Liver (tissue), 9 donors: ENCODE measurements around the gene CACNA1D. TPM values are rescaled to one million over a fixed set of nuclear protein-coding genes. Genes with fewer than 3 reads are reported as not detected.

Experiments
- DNase-seq: peaks from one replicate; pipeline ENCODE4 v3.0.0-alpha.2; 2017; ENCODE audit warnings: low spot score
- H3K27ac ChIP-seq, 2 donors: one replicate each; pipeline ENCODE4 v1.7.0; 2013; ENCODE audit warnings: inconsistent platforms in 2 of 2, low read length in 2 of 2, control low read depth in 1 of 2, low read depth in 1 of 2, mild to moderate bottlenecking in 1 of 2
- H3K27me3 ChIP-seq, 4 donors: one replicate each; pipeline versions ENCODE4 v1.6.1 to v1.7.0; 2013; ENCODE audit warnings: low read length in 3 of 4, inconsistent platforms in 1 of 4, mild to moderate bottlenecking in 1 of 4, moderate library complexity in 1 of 4; ENCODE audit not compliant: control insufficient read depth in 4 of 4, insufficient read depth in 4 of 4
- H3K36me3 ChIP-seq, 4 donors: one replicate each; pipeline versions ENCODE4 v1.6.1 to v1.7.0; 2013; ENCODE audit warnings: low read length in 3 of 4, mild to moderate bottlenecking in 3 of 4, low read depth in 1 of 4, moderate library complexity in 1 of 4; ENCODE audit not compliant: control insufficient read depth in 4 of 4, insufficient read depth in 3 of 4
- H3K4me1 ChIP-seq, 4 donors: one replicate each; pipeline versions ENCODE4 v1.6.1 to v1.7.0; 2013; ENCODE audit warnings: low read length in 3 of 4, mild to moderate bottlenecking in 3 of 4, moderate library complexity in 1 of 4; ENCODE audit not compliant: control insufficient read depth in 4 of 4, insufficient read depth in 4 of 4
- H3K4me3 ChIP-seq, 3 donors: one replicate each; pipeline versions ENCODE4 v1.6.1 to v1.7.0; 2013; ENCODE audit warnings: low read length in 3 of 3, control low read depth in 1 of 3, low read depth in 1 of 3, mild to moderate bottlenecking in 1 of 3
- H3K9ac ChIP-seq, 2 donors: one replicate each; pipeline ENCODE4 v1.7.0; 2013; ENCODE audit warnings: low read length in 2 of 2, mild to moderate bottlenecking in 2 of 2, moderate library complexity in 2 of 2, control low read depth in 1 of 2, low read depth in 1 of 2
- H3K9me3 ChIP-seq, 4 donors: one replicate each; pipeline versions ENCODE4 v1.6.1 to v1.7.0; 2013; ENCODE audit warnings: low read length in 3 of 4; ENCODE audit not compliant: control insufficient read depth in 4 of 4
- ATF3 ChIP-seq: IDR thresholded peaks from 2 replicates; pipeline ENCODE4 v1.6.1; 2016; ENCODE audit warnings: antibody characterized with exemption
- EGR1 ChIP-seq, 2 donors: IDR thresholded peaks; 2 replicates each; pipeline ENCODE4 v1.6.1; 2016 to 2018; ENCODE audit warnings: antibody characterized with exemption in 2 of 2, low read depth in 2 of 2
- FOXA1 ChIP-seq: IDR thresholded peaks from 2 replicates; pipeline ENCODE4 v1.6.1; 2016; ENCODE audit warnings: antibody characterized with exemption
- FOXA2 ChIP-seq: IDR thresholded peaks from 2 replicates; pipeline ENCODE4 v1.6.1; 2016; ENCODE audit warnings: antibody characterized with exemption
- GABPA ChIP-seq, 2 donors: IDR thresholded peaks in 1 of 2; conservative IDR thresholded peaks in 1 of 2; 2 replicates each; pipeline ENCODE4 v1.6.1; 2016; ENCODE audit warnings: antibody characterized with exemption in 2 of 2, mild to moderate bottlenecking in 1 of 2, moderate library complexity in 1 of 2
- HNF4A ChIP-seq, 2 donors: conservative IDR thresholded peaks; 2 replicates each; pipeline ENCODE4 v1.6.1; 2016; ENCODE audit warnings: antibody characterized with exemption in 2 of 2, mild to moderate bottlenecking in 2 of 2
- HNF4G ChIP-seq: IDR thresholded peaks from 2 replicates; pipeline ENCODE4 v1.6.1; 2016; ENCODE audit warnings: antibody characterized with exemption
- JUND ChIP-seq, 2 donors: IDR thresholded peaks; 2 replicates each; pipeline ENCODE4 v1.6.1; 2016; ENCODE audit warnings: antibody characterized with exemption in 2 of 2
- NR2F2 ChIP-seq: IDR thresholded peaks from 2 replicates; pipeline ENCODE4 v1.6.1; 2016; ENCODE audit warnings: antibody characterized with exemption
- RAD21 ChIP-seq, 2 donors: IDR thresholded peaks; 2 replicates each; pipeline ENCODE4 v1.6.1; 2016; ENCODE audit warnings: antibody characterized with exemption in 2 of 2, mild to moderate bottlenecking in 2 of 2
- REST ChIP-seq: IDR thresholded peaks from 2 replicates; pipeline ENCODE4 v1.6.1; 2016; ENCODE audit warnings: antibody characterized with exemption, mild to moderate bottlenecking
- RXRA ChIP-seq, 2 donors: IDR thresholded peaks; 2 replicates each; pipeline ENCODE4 v1.6.1; 2017 to 2018; ENCODE audit warnings: antibody characterized with exemption in 2 of 2, mild to moderate bottlenecking in 1 of 2
- SP1 ChIP-seq: IDR thresholded peaks from 2 replicates; pipeline ENCODE4 v1.6.1; 2018; ENCODE audit warnings: antibody characterized with exemption, mild to moderate bottlenecking
- TAF1 ChIP-seq: conservative IDR thresholded peaks from 2 replicates; pipeline ENCODE4 v1.6.1; 2016; ENCODE audit warnings: antibody characterized with exemption, mild to moderate bottlenecking
- YY1 ChIP-seq: IDR thresholded peaks from 2 replicates; pipeline ENCODE4 v1.6.1; 2016; ENCODE audit warnings: antibody characterized with exemption, mild to moderate bottlenecking
- ZBTB33 ChIP-seq: IDR thresholded peaks from 2 replicates; pipeline ENCODE4 v1.6.1; 2016; ENCODE audit warnings: antibody characterized with exemption
- WGBS: extraction: QIAGEN DNeasy Blood & Tissue Kit; methylation state at CpG from one replicate; pipeline ENCODE4 v1.1.7; 2013; 5-methylcytosine and 5-hydroxymethylcytosine counted together
- polyA plus RNA-seq, 2 donors: library from polyadenylated mRNA; stranded (reverse) in 1 of 2; unstranded in 1 of 2; fragments of 200-250 nt in 1 of 2; fragments of >200 nt in 1 of 2; fragmentation: Nextera tagmentation in 1 of 2; extraction: Ambion mirVana in 1 of 2; gene quantifications; one replicate each; pipeline versions ENCODE4 v1.2.1 to v1.2.3, GENCODE V29; 2013 to 2015
- total RNA-seq, 2 donors: library from RNA; depleted of rRNA; stranded (reverse); fragments of >200 nt; gene quantifications; one replicate each; pipeline ENCODE4 v1.2.3, GENCODE V29; 2014
- TF ChIP-seq, protein P1 (sequence below): fragments of 150-350 bp; IDR thresholded peaks from 2 replicates; pipeline ENCODE4 v1.5.1; 2017; ENCODE audit warnings: improper control_type of control experiment, low read depth, low read length; ENCODE audit not compliant: missing input control
- TF ChIP-seq, protein P2 (sequence below): IDR thresholded peaks from 2 replicates; pipeline ENCODE4 v1.6.1; 2016; ENCODE audit warnings: antibody characterized with exemption
- donor health status: healthy.
- donor health status: healthy.
- donor health status: healthy.
- donor health status: healthy.
- donor health status: healthy.

Gene CACNA1D
- total and polyA plus RNA-seq, 4 donors: 1.8 to 18.9 (median 3.4) TPM

DNA sequence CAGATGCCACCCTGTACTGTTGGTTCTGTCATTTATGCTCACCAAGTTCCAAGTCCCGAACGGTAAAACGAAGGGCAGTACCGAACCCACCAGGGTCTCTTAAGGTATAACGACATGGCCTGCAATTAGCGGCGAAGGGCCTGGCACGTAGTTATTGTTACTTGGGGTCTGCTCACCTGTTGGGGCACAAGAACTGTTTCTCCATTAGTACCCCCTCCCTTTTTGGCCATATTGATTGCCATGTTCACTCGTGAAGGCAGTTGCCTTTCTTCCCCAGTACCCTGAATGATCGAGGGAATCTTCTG, 352.4 kb downstream of the CACNA1D start:
- Histone ChIP-seq H3K36me3 (no peaks in the 10 kb centered on the region), H3K4me1 (peaks cover 2 to 40% (median 14%) of the 10 kb centered on the region in 4 donors), H3K9ac (peak overlapping the region; percentile 30 to 37), H3K27ac (peak overlapping the region; percentile 53 to 99), H3K4me3 (peak overlapping the region in 2 of 3 donors; percentile 38 to 85), H3K9me3 (no peaks in the 10 kb centered on the region), H3K27me3 (no peaks in the 10 kb centered on the region)
- no peak for DNase-seq
- 48% methylated on average over 10 of the region's 10 CpGs for WGBS
- TF ChIP-seq ATF3 (no peak), YY1 (no peak), ZBTB33 (no peak), HNF4G (no peak), HNF4A (conservative IDR thresholded peaks at IDR 0.05) (no peak), FOXA2 (no peak), SP1 (no peak), NR2F2 (no peak), JUND (IDR thresholded peaks at IDR 0.05) (no peak)

GRCh38 chr3:53849916-53850315, 355.5 kb downstream of the CACNA1D start:
- no peak for TF ChIP-seq EGR1 (IDR thresholded peaks at IDR 0.05; ENCODE audit: low read depth in 2 of 2)
- TF ChIP-seq RAD21 (IDR thresholded peaks at IDR 0.05): no peak
- no peak for TF ChIP-seq FOXA2
- TF ChIP-seq ATF3: no peak
- TF ChIP-seq RXRA (IDR thresholded peaks at IDR 0.05): no peak
- TF ChIP-seq HNF4A (conservative IDR thresholded peaks at IDR 0.05): no peak
- no peak for TF ChIP-seq TAF1
- TF ChIP-seq SP1: no peak
- TF ChIP-seq ZBTB33: no peak
- TF ChIP-seq YY1: no peak
- no peak for TF ChIP-seq REST
- TF ChIP-seq JUND (IDR thresholded peaks at IDR 0.05): no peak
- no peak for TF ChIP-seq NR2F2
- TF ChIP-seq, protein P1, sequence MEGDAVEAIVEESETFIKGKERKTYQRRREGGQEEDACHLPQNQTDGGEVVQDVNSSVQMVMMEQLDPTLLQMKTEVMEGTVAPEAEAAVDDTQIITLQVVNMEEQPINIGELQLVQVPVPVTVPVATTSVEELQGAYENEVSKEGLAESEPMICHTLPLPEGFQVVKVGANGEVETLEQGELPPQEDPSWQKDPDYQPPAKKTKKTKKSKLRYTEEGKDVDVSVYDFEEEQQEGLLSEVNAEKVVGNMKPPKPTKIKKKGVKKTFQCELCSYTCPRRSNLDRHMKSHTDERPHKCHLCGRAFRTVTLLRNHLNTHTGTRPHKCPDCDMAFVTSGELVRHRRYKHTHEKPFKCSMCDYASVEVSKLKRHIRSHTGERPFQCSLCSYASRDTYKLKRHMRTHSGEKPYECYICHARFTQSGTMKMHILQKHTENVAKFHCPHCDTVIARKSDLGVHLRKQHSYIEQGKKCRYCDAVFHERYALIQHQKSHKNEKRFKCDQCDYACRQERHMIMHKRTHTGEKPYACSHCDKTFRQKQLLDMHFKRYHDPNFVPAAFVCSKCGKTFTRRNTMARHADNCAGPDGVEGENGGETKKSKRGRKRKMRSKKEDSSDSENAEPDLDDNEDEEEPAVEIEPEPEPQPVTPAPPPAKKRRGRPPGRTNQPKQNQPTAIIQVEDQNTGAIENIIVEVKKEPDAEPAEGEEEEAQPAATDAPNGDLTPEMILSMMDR: no peak
- TF ChIP-seq GABPA (IDR thresholded peaks at IDR 0.05 in 1 of 2, conservative IDR thresholded peaks at IDR 0.05 in 1 of 2): no peak
- no peak for TF ChIP-seq FOXA1
- TF ChIP-seq, protein P2, sequence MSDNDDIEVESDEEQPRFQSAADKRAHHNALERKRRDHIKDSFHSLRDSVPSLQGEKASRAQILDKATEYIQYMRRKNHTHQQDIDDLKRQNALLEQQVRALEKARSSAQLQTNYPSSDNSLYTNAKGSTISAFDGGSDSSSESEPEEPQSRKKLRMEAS: no peak
- no peak for TF ChIP-seq HNF4G

More at GRCh38 chr3:53849916-53850315, 355.5 kb downstream of the CACNA1D start:
- peaks cover 0 to 4% (median 0%) of the 10 kb centered on the region in 4 donors for H3K36me3 ChIP-seq
- no peak overlapping the region for H3K27ac ChIP-seq
- 94% methylated on average over 7 of the region's 7 CpGs for WGBS
- H3K4me1 ChIP-seq: peaks cover 1 to 14% (median 4%) of the 10 kb centered on the region in 4 donors
- H3K9me3 ChIP-seq: no peaks in the 10 kb centered on the region
- no peak overlapping the region for H3K9ac ChIP-seq
- H3K4me3 ChIP-seq: no peak overlapping the region
- no peak for DNase-seq
- H3K27me3 ChIP-seq: no peaks in the 10 kb centered on the region
